HCT116 (cell line): ENCODE results near the gene SLC1A3. TPM values are rescaled to one million over a fixed set of nuclear protein-coding genes. Genes with fewer than 3 reads are reported as not detected.

Source experiments
- ATAC-seq: fragments of 200-7000 bp; cut with Tn5 transposase; 2 replicates; pipeline ENCODE4 v1.9.1; 2020; ENCODE audit warnings: mild to moderate bottlenecking, moderate library complexity
- BruUV-seq: library from RNA; stranded (reverse); fragments of 400-500 nt; replicated peaks from 2 replicates; lab custom pipeline; 2021; lab: Mats Ljungman, UMichigan
- CTCF ChIA-PET: fragments of 300-600 bp; sonication (Branson Sonifier 250); formaldehyde crosslinking; loops from one replicate; lab custom pipeline; 2021; ENCODE audit warnings: antibody characterized with exemption; lab: Charles Lee
- POLR2A ChIA-PET: fragments of 300-600, 350-600 bp; sonication (Branson Sonifier 250); formaldehyde crosslinking; loops from one replicate; lab custom pipeline; 2021; ENCODE audit warnings: antibody characterized with exemption; lab: Charles Lee
- RAD21 ChIA-PET, 2 experiments: fragments of 300-600 bp; sonication (Branson Sonifier 250); formaldehyde crosslinking; loops; one replicate each; lab custom pipeline; 2023; ENCODE audit warnings: low total read pairs in 2 of 2; ENCODE audit not compliant: uncharacterized antibody in 2 of 2, unreplicated experiment in 2 of 2, low non-redundant PET in 1 of 2; lab: Charles Lee
- DNase-seq: peaks from one replicate; pipeline ENCODE4 v3.0.0-alpha.2; 2010; ENCODE audit warnings: low read depth, low spot score
- H2AFZ ChIP-seq: fragments of 200-600 bp; shearing (Covaris generic), sonication (generic); 2 replicates; pipeline ENCODE4 v1.6.1; 2017; ENCODE audit warnings: low read depth, mixed run types, mixed read lengths, antibody characterized with exemption, low read length; ENCODE audit not compliant: poor library complexity, severe bottlenecking
- H3K27ac ChIP-seq: 2 replicates; pipeline ENCODE4 v1.5.1; 2012; ENCODE audit warnings: low read depth, low read length
- H3K27me3 ChIP-seq: fragments of 200-600 bp; sonication (generic); 2 replicates; pipeline ENCODE4 v1.6.1; 2016; ENCODE audit warnings: mixed run types, low read length, mixed read lengths; ENCODE audit not compliant: insufficient read depth
- H3K36me3 ChIP-seq, 2 experiments: fragments of 200-500 bp in 1 of 2; fragments of 200-600 bp in 1 of 2; sonication (Bioruptor generic) in 1 of 2; sonication (generic) in 1 of 2; 2 replicates each; pipeline versions ENCODE4 v1.5.1 to v1.6.1; 2014 to 2016; ENCODE audit warnings: low read length in 2 of 2, inconsistent platforms in 1 of 2, mixed read lengths in 1 of 2, mixed run types in 1 of 2; ENCODE audit not compliant: insufficient read depth in 2 of 2, control insufficient read depth in 1 of 2
- H3K4me1 ChIP-seq, 2 experiments: fragments of 200-600 bp in 1 of 2; sonication (generic) in 1 of 2; 2 replicates each; pipeline versions ENCODE4 v1.5.1 to v1.6.1; 2012 to 2017; ENCODE audit warnings: low read length in 2 of 2, inconsistent platforms in 1 of 2, mild to moderate bottlenecking in 1 of 2, mixed read lengths in 1 of 2, mixed run types in 1 of 2, moderate library complexity in 1 of 2; ENCODE audit not compliant: insufficient read depth in 2 of 2, control insufficient read depth in 1 of 2
- H3K4me2 ChIP-seq: fragments of 200-600 bp; sonication (generic); 2 replicates; pipeline ENCODE4 v1.6.1; 2017; ENCODE audit warnings: mixed run types, low read length, mixed read lengths
- H3K4me3 ChIP-seq, 2 experiments: fragments of 200-600 bp in 1 of 2; sonication (generic) in 1 of 2; replicated peaks in 1 of 2; 2 replicates each; pipeline ENCODE4 v1.5.1; 2011 to 2016; ENCODE audit warnings: low read length in 2 of 2, control low read depth in 1 of 2, low read depth in 1 of 2, mild to moderate bottlenecking in 1 of 2, mixed read lengths in 1 of 2, mixed run types in 1 of 2
- H3K79me2 ChIP-seq: fragments of 200-600 bp; sonication (generic); 2 replicates; pipeline ENCODE4 v1.6.1; 2017; ENCODE audit warnings: mild to moderate bottlenecking, mixed run types, low read length, moderate library complexity, mixed read lengths; ENCODE audit not compliant: insufficient read depth
- H3K9ac ChIP-seq: fragments of 200-600 bp; sonication (generic); 2 replicates; pipeline ENCODE4 v1.6.1; 2016; ENCODE audit warnings: low read length, mixed read lengths
- H3K9me2 ChIP-seq: fragments of 200-600 bp; sonication (generic), shearing (Covaris generic); 2 replicates; pipeline ENCODE4 v1.6.1; 2017; ENCODE audit warnings: mixed run types, mild to moderate bottlenecking, moderate library complexity; ENCODE audit not compliant: insufficient read depth
- H3K9me3 ChIP-seq, 2 experiments: fragments of 200-500 bp in 1 of 2; fragments of 200-600 bp in 1 of 2; sonication (Bioruptor generic) in 1 of 2; sonication (generic) in 1 of 2; 2 replicates each; pipeline ENCODE4 v1.6.1; 2014 to 2017; ENCODE audit warnings: low read length in 2 of 2, mixed read lengths in 2 of 2, inconsistent platforms in 1 of 2, low read depth in 1 of 2, mild to moderate bottlenecking in 1 of 2, mixed run types in 1 of 2, moderate library complexity in 1 of 2; ENCODE audit not compliant: control insufficient read depth in 1 of 2, insufficient read depth in 1 of 2
- H4K20me1 ChIP-seq: fragments of 200-600 bp; sonication (generic), shearing (Covaris generic); 2 replicates; pipeline ENCODE4 v1.6.1; 2017; ENCODE audit warnings: mixed run types, mild to moderate bottlenecking, moderate library complexity; ENCODE audit not compliant: insufficient read depth
- CBX3 ChIP-seq: IDR thresholded peaks from 2 replicates; pipeline ENCODE4 v1.6.1; 2012; ENCODE audit warnings: low read depth
- CEBPB ChIP-seq: IDR thresholded peaks from 2 replicates; pipeline ENCODE4 v1.6.1; 2012; ENCODE audit warnings: low read depth
- EGR1 ChIP-seq: IDR thresholded peaks from 2 replicates; pipeline ENCODE4 v1.6.1; 2012; ENCODE audit warnings: low read depth
- ELF1 ChIP-seq: IDR thresholded peaks from 2 replicates; pipeline ENCODE4 v1.6.1; 2012; ENCODE audit warnings: low read depth, borderline replicate concordance
- EZH2 ChIP-seq: fragments of 200-600 bp; sonication (generic); IDR thresholded peaks from 2 replicates; pipeline ENCODE4 v1.6.1; 2017; ENCODE audit warnings: antibody characterized with exemption, mixed run types
- FOSL1 ChIP-seq: IDR thresholded peaks from 2 replicates; pipeline ENCODE4 v1.6.1; 2012; ENCODE audit warnings: low read depth
- JUND ChIP-seq: IDR thresholded peaks from 2 replicates; pipeline ENCODE4 v1.6.1; 2012
- POLR2A ChIP-seq: IDR thresholded peaks from 2 replicates; pipeline ENCODE4 v1.7.0; 2011; ENCODE audit warnings: borderline replicate concordance; ENCODE audit not compliant: insufficient read depth, insufficient read length; ENCODE audit errors: extremely low read depth
- POLR2AphosphoS5 ChIP-seq: IDR thresholded peaks from 2 replicates; pipeline ENCODE4 v1.6.1; 2011; ENCODE audit warnings: mild to moderate bottlenecking, low read depth, low read length, moderate library complexity
- SIN3A ChIP-seq: IDR thresholded peaks from 2 replicates; pipeline ENCODE4 v1.6.1; 2012; ENCODE audit warnings: low read depth
- SP1 ChIP-seq: IDR thresholded peaks from 2 replicates; pipeline ENCODE4 v1.6.1; 2012; ENCODE audit warnings: low read depth
- SRF ChIP-seq: IDR thresholded peaks from 2 replicates; pipeline ENCODE4 v1.6.1; 2012; ENCODE audit warnings: low read depth
- TCF7L2 ChIP-seq: IDR thresholded peaks from 2 replicates; pipeline ENCODE4 v1.7.0; 2011; ENCODE audit warnings: borderline replicate concordance, inconsistent platforms; ENCODE audit not compliant: insufficient read depth, insufficient read length; ENCODE audit errors: extremely low read depth
- YY1 ChIP-seq: IDR thresholded peaks from 2 replicates; pipeline ENCODE4 v1.6.1; 2011; ENCODE audit warnings: low read length, low read depth, moderate library complexity, mild to moderate bottlenecking; ENCODE audit not compliant: insufficient replicate concordance; ENCODE audit errors: extremely low read depth
- ZFX ChIP-seq: fragments of 450-650 bp; IDR thresholded peaks from 2 replicates; pipeline ENCODE4 v1.6.1; 2017
- intact Hi-C: fragments of 100-400 bp; cut with micrococcal nuclease; formaldehyde crosslinking; loops from 2 replicates; pipeline ENCODE4 v1.10.0; 2022
- total RNA-seq: library from RNA; stranded (reverse); gene quantifications from one replicate; pipeline ENCODE4 v1.2.1, GENCODE V29; 2021; ENCODE audit not compliant: unreplicated experiment
- TF ChIP-seq, protein P1 (sequence below): IDR thresholded peaks from 2 replicates; pipeline ENCODE4 v1.6.1; 2012; ENCODE audit warnings: low read depth
- TF ChIP-seq, protein P2 (sequence below): IDR thresholded peaks from 2 replicates; pipeline ENCODE4 v1.6.1; 2012
- TF ChIP-seq, protein P3 (sequence below): IDR thresholded peaks from 2 replicates; pipeline ENCODE4 v1.6.1; 2012
- TF ChIP-seq, protein P4 (sequence below), 3 experiments: fragments of 200-600 bp in 1 of 3; sonication (generic) in 1 of 3; IDR thresholded peaks in 2 of 3; conservative IDR thresholded peaks in 1 of 3; 2 replicates each; pipeline ENCODE4 v1.5.1; 2012 to 2017; ENCODE audit warnings: low read depth in 2 of 3, low read length in 2 of 3, antibody characterized with exemption in 1 of 3, borderline replicate concordance in 1 of 3, control low read depth in 1 of 3, mild to moderate bottlenecking in 1 of 3, mixed read lengths in 1 of 3, mixed run types in 1 of 3, moderate library complexity in 1 of 3; ENCODE audit not compliant: insufficient read depth in 1 of 3
- TF ChIP-seq, protein P5 (sequence below): IDR thresholded peaks from 2 replicates; pipeline ENCODE4 v1.6.1; 2011; ENCODE audit warnings: mild to moderate bottlenecking, low read length, moderate library complexity; ENCODE audit not compliant: insufficient replicate concordance; ENCODE audit errors: extremely low read depth

SLC1A3 gene
- total RNA-seq, 1 experiment from 2014 or later: 12.9 TPM

DNA sequence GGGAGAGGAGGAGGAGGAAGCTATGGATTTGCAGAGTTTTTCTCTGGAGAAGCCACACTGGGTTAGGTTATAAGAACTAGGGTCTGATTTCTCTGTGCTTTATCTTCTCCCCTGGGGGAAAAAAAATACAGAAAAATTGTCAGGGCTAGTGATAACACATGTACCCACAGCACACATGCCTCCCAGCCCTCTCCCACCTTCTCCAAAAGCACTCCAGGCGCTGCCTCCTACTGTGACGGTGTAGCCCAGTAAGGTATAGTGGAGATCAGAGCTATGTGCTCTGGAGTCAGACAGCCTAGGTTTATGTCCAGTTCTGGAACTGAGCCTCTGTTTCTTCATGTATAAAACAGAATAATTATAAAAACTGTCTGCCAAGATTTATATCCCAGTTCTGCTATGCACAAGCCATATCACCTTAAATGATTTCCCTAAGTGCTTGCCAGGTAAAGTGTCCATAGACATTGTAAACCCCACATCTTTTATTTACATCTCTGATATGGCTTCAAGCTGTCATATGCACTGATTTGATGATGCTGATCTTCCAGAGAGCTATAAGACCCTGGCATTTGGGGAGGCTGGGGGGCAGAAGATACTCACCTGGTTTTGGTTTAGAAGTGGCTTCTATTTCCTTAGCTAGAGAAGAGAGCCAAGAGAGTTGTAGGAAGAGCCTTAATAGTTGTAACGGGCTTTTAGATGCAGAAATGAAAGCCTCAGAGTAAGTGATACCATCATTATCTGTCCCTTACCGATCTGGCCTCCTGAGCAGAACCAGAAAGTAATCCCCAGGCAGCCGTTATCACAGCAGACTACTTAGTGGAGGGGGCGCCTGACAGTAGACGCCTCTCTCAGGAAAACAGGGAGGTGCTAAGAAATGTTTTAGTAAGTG is 7.6 kb downstream of the SLC1A3 start:
- no peaks in the 10 kb centered on the region for H4K20me1 ChIP-seq
- ChIA-PET POLR2A (interaction anchor here (0.8 kb wide), 1 partner anchor 16 kb away, joined by 3 read pairs; no protein-coding TSS in a partner anchor), CTCF (no interaction called here), RAD21 (no interaction called here)
- no peaks in the 10 kb centered on the region for H3K9me3 ChIP-seq
- intact Hi-C loops: no loop called here
- no peak overlapping the region for H2AFZ ChIP-seq
- H3K9me2 ChIP-seq: no peaks in the 10 kb centered on the region
- DNase-seq (no peak), ATAC-seq (no peak)
- peaks cover 0 to 5% of the 10 kb centered on the region in 2 experiments; a peak in 2 of 4 replicates for H3K4me1 ChIP-seq
- no TSS peak for BruUV-seq
- no peak overlapping the region for H3K9ac ChIP-seq
- no peak overlapping the region for H3K4me2 ChIP-seq
- no peaks in the 10 kb centered on the region for H3K36me3 ChIP-seq
- no peaks in the 10 kb centered on the region for H3K27me3 ChIP-seq
- no peaks in the 10 kb centered on the region for H3K79me2 ChIP-seq
- H3K4me3 ChIP-seq: no peak overlapping the region
- TF ChIP-seq ELF1 (no peak), JUND (no peak), CEBPB (no peak), CBX3 (no peak), EGR1 (no peak), TCF7L2 (no peak), SIN3A (no peak), FOSL1 (no peak), POLR2A (no peak), SP1 (no peak), ZFX (no peak), SRF (no peak), EZH2 (no peak), POLR2AphosphoS5 (no peak), YY1 (no peak)
- TF ChIP-seq, protein P1, sequence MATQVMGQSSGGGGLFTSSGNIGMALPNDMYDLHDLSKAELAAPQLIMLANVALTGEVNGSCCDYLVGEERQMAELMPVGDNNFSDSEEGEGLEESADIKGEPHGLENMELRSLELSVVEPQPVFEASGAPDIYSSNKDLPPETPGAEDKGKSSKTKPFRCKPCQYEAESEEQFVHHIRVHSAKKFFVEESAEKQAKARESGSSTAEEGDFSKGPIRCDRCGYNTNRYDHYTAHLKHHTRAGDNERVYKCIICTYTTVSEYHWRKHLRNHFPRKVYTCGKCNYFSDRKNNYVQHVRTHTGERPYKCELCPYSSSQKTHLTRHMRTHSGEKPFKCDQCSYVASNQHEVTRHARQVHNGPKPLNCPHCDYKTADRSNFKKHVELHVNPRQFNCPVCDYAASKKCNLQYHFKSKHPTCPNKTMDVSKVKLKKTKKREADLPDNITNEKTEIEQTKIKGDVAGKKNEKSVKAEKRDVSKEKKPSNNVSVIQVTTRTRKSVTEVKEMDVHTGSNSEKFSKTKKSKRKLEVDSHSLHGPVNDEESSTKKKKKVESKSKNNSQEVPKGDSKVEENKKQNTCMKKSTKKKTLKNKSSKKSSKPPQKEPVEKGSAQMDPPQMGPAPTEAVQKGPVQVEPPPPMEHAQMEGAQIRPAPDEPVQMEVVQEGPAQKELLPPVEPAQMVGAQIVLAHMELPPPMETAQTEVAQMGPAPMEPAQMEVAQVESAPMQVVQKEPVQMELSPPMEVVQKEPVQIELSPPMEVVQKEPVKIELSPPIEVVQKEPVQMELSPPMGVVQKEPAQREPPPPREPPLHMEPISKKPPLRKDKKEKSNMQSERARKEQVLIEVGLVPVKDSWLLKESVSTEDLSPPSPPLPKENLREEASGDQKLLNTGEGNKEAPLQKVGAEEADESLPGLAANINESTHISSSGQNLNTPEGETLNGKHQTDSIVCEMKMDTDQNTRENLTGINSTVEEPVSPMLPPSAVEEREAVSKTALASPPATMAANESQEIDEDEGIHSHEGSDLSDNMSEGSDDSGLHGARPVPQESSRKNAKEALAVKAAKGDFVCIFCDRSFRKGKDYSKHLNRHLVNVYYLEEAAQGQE: no peak
- TF ChIP-seq, protein P2, sequence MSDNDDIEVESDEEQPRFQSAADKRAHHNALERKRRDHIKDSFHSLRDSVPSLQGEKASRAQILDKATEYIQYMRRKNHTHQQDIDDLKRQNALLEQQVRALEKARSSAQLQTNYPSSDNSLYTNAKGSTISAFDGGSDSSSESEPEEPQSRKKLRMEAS: no peak
- TF ChIP-seq, protein P3, sequence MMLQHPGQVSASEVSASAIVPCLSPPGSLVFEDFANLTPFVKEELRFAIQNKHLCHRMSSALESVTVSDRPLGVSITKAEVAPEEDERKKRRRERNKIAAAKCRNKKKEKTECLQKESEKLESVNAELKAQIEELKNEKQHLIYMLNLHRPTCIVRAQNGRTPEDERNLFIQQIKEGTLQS: no peak
- TF ChIP-seq, protein P4, sequence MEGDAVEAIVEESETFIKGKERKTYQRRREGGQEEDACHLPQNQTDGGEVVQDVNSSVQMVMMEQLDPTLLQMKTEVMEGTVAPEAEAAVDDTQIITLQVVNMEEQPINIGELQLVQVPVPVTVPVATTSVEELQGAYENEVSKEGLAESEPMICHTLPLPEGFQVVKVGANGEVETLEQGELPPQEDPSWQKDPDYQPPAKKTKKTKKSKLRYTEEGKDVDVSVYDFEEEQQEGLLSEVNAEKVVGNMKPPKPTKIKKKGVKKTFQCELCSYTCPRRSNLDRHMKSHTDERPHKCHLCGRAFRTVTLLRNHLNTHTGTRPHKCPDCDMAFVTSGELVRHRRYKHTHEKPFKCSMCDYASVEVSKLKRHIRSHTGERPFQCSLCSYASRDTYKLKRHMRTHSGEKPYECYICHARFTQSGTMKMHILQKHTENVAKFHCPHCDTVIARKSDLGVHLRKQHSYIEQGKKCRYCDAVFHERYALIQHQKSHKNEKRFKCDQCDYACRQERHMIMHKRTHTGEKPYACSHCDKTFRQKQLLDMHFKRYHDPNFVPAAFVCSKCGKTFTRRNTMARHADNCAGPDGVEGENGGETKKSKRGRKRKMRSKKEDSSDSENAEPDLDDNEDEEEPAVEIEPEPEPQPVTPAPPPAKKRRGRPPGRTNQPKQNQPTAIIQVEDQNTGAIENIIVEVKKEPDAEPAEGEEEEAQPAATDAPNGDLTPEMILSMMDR (IDR thresholded peaks at IDR 0.05 in 2 of 3, conservative IDR thresholded peaks at IDR 0.05 in 1 of 3; ENCODE audit: borderline replicate concordance in 1 of 3, insufficient read depth in 1 of 3, low read depth in 2 of 3, low read length in 2 of 3): no peak
- TF ChIP-seq, protein P5, sequence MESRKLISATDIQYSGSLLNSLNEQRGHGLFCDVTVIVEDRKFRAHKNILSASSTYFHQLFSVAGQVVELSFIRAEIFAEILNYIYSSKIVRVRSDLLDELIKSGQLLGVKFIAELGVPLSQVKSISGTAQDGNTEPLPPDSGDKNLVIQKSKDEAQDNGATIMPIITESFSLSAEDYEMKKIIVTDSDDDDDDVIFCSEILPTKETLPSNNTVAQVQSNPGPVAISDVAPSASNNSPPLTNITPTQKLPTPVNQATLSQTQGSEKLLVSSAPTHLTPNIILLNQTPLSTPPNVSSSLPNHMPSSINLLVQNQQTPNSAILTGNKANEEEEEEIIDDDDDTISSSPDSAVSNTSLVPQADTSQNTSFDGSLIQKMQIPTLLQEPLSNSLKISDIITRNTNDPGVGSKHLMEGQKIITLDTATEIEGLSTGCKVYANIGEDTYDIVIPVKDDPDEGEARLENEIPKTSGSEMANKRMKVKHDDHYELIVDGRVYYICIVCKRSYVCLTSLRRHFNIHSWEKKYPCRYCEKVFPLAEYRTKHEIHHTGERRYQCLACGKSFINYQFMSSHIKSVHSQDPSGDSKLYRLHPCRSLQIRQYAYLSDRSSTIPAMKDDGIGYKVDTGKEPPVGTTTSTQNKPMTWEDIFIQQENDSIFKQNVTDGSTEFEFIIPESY: no peak
- TF ChIP-seq, all 23 proteins: peak for 0
- no peak overlapping the region for H3K27ac ChIP-seq
